ENCODE data around the gene ALDH3A1.

Gene ALDH3A1

DNA sequence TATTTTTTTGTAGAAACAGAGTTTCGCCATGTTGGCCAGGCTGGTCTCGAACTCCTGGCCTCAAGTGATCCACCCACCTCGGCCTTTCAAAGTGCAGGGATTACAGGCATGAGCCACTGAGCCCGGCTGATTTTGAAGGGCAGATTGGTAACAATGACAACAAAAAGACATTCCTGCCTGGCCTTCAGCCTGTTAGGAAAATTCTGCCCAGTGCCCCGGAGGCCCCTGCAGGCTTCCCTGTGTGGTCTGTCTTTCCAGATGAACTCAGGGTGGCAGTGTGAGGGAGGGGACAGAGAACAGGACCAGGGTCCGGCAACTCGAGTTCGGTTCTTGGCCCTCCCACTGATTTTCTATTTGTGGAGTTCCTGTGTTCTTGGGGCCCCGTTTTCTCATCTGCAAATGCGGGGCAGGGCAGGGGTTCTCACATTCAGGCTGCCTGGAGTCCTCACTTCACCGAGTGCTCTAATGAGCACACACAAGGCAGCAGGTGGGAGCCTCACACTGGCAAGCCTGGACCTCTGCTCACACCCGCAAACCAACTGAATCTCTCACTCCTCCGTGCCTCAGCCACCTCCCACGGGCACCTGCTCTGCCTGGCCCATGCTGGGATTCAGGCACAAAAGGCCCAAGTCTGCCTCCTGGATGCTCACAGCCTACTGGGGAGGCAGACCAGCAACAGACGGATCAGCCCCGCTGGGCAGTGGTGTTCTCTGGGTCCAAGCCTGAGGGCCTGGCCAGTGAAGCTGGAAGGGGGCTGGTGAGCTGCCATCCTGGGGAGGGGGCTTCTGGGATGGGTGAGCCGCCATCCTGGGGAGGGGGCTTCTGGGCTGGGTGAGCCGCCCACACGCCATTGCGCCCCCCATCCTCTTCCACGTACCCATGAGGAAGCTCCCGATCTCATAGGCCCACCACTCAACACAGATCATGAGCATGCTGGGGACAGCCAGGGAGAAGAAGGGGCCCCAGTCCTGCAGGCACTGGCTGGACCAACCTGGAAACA lies 42.0 kb downstream of the ALDH3A1 start:
- H3F3A ChIP-seq (ENCODE audit: control insufficient read depth, insufficient read depth): no peaks in the 10 kb centered on the region
- H3K4me1 ChIP-seq (ENCODE audit: control insufficient read depth, low read length): no peaks in the 10 kb centered on the region
- no peak overlapping the region for H3K4me2 ChIP-seq (ENCODE audit: low read length)
- H3K9me2 ChIP-seq (replicated peaks; ENCODE audit: control insufficient read depth, low read length): no peaks in the 10 kb centered on the region
- TF ChIP-seq, protein P1, sequence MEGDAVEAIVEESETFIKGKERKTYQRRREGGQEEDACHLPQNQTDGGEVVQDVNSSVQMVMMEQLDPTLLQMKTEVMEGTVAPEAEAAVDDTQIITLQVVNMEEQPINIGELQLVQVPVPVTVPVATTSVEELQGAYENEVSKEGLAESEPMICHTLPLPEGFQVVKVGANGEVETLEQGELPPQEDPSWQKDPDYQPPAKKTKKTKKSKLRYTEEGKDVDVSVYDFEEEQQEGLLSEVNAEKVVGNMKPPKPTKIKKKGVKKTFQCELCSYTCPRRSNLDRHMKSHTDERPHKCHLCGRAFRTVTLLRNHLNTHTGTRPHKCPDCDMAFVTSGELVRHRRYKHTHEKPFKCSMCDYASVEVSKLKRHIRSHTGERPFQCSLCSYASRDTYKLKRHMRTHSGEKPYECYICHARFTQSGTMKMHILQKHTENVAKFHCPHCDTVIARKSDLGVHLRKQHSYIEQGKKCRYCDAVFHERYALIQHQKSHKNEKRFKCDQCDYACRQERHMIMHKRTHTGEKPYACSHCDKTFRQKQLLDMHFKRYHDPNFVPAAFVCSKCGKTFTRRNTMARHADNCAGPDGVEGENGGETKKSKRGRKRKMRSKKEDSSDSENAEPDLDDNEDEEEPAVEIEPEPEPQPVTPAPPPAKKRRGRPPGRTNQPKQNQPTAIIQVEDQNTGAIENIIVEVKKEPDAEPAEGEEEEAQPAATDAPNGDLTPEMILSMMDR (IDR thresholded peaks at IDR 0.05; ENCODE audit: low read depth, low read length, poor library complexity, severe bottlenecking): no peak
- TF ChIP-seq EZH2phosphoT487 (IDR thresholded peaks at IDR 0.05; ENCODE audit: borderline replicate concordance, low read length): no peak
- no peaks in the 10 kb centered on the region for H3K27me3 ChIP-seq (ENCODE audit: control insufficient read depth, low read length)
- no peaks in the 10 kb centered on the region for H3K79me2 ChIP-seq (ENCODE audit: control insufficient read depth, low read length)
- H4K20me1 ChIP-seq (ENCODE audit: control insufficient read depth, insufficient read depth, low read depth, low read length): no peaks in the 10 kb centered on the region
- no peaks in the 10 kb centered on the region for H3K36me3 ChIP-seq (ENCODE audit: control insufficient read depth, low read length)
- H3K9me3 ChIP-seq (ENCODE audit: control insufficient read depth, insufficient read depth, low read length): no peaks in the 10 kb centered on the region
- H3K4me3 ChIP-seq (ENCODE audit: low read length): no peak overlapping the region
- H3K27ac ChIP-seq (ENCODE audit: low read depth, low read length): no peak overlapping the region

DNA sequence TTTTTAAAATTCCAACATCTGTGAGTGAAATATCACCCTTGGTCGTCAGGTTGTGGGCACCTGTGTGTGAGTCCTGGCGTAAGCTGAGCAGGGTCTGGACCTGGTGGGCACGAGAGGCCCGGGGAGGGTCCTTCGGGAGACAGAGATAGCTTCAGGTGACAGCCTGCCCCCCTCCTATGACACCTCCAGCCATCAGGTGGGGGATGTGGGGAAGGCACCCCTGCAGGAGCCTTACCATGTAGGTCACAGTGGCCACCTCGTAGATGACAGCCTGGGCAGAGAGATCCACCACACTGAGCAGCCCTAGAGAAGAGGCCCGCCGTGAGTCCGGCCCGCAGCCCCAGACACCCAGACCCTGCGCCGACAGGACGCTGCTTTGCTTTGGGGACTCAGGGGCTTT lies 42.9 kb downstream of the ALDH3A1 start:
- no peaks in the 10 kb centered on the region for H3K9me3 ChIP-seq (ENCODE audit: control insufficient read depth, insufficient read depth, low read length)
- H3F3A ChIP-seq (ENCODE audit: control insufficient read depth, insufficient read depth): no peaks in the 10 kb centered on the region
- no peaks in the 10 kb centered on the region for H3K79me2 ChIP-seq (ENCODE audit: control insufficient read depth, low read length)
- H3K4me1 ChIP-seq (ENCODE audit: control insufficient read depth, low read length): no peaks in the 10 kb centered on the region
- H3K27me3 ChIP-seq (ENCODE audit: control insufficient read depth, low read length): no peaks in the 10 kb centered on the region
- H3K36me3 ChIP-seq (ENCODE audit: control insufficient read depth, low read length): no peaks in the 10 kb centered on the region
- no peaks in the 10 kb centered on the region for H3K9me2 ChIP-seq (replicated peaks; ENCODE audit: control insufficient read depth, low read length)
- H3K4me3 ChIP-seq (ENCODE audit: low read length): no peak overlapping the region
- H4K20me1 ChIP-seq (ENCODE audit: control insufficient read depth, insufficient read depth, low read depth, low read length): no peaks in the 10 kb centered on the region
- no peak overlapping the region for H3K4me2 ChIP-seq (ENCODE audit: low read length)
- H3K27ac ChIP-seq (ENCODE audit: low read depth, low read length): no peak overlapping the region
- no peak for TF ChIP-seq EZH2phosphoT487 (IDR thresholded peaks at IDR 0.05; ENCODE audit: borderline replicate concordance, low read length)
- TF ChIP-seq, protein P1 (IDR thresholded peaks at IDR 0.05; ENCODE audit: low read depth, low read length, poor library complexity, severe bottlenecking): no peak

DNA sequence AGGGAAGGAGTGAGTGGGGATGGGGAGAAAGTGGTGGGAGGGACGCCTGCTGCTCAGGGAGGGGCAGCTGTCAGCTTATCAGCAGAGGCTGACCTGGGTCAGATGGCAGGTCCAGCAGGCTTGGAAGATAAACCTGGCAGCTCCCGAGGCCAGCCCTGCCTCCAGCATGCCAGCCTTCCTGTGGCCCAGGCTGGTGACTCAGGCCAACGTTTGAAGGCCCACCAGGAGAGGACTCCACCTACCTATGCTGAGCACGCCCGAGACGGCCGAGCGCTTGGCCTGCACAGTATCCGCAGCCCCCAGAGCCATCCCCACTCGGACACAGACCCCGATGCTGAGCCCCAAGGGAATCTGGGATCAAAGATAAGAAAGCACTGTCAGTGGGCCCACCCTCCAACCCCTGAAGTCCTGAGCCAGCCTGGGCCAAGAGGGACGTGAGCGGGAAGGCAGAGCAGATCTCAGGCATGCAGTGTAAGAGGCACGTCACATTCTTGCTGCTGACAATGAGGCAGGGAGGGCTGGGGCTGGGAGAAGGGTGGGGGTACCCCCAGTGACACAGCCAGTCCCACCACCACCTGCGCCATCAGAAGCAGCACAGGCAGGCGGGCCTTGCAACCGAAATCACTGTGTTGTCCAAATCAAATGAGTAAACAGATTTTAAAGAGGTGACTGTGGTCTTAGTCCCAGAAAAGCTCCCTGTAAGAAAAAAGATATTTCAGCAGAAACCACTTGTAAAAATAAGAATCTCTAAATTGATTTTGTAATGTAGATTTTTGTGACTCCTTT lies 44.1 kb downstream of the ALDH3A1 start:
- Histone ChIP-seq H3K27me3 (ENCODE audit: control insufficient read depth, low read length) (no peaks in the 10 kb centered on the region), H3K4me3 (ENCODE audit: low read length) (no peak overlapping the region), H3K36me3 (ENCODE audit: control insufficient read depth, low read length) (no peaks in the 10 kb centered on the region), H3K9me2 (replicated peaks; ENCODE audit: control insufficient read depth, low read length) (no peaks in the 10 kb centered on the region), H3K9me3 (ENCODE audit: control insufficient read depth, insufficient read depth, low read length) (no peaks in the 10 kb centered on the region), H3K4me1 (ENCODE audit: control insufficient read depth, low read length) (no peaks in the 10 kb centered on the region), H3F3A (ENCODE audit: control insufficient read depth, insufficient read depth) (no peaks in the 10 kb centered on the region), H3K27ac (ENCODE audit: low read depth, low read length) (no peak overlapping the region), H3K79me2 (ENCODE audit: control insufficient read depth, low read length) (no peaks in the 10 kb centered on the region), H4K20me1 (ENCODE audit: control insufficient read depth, insufficient read depth, low read depth, low read length) (no peaks in the 10 kb centered on the region), H3K4me2 (ENCODE audit: low read length) (no peak overlapping the region)
- no peak for TF ChIP-seq EZH2phosphoT487 (IDR thresholded peaks at IDR 0.05; ENCODE audit: borderline replicate concordance, low read length)
- TF ChIP-seq, protein P1 (IDR thresholded peaks at IDR 0.05; ENCODE audit: low read depth, low read length, poor library complexity, severe bottlenecking): no peak
